Ovary (tissue), 9 donors: ENCODE measurements around the gene ECE2. TPM values are rescaled to one million over a fixed set of nuclear protein-coding genes. Genes with fewer than 3 reads are reported as not detected.

Experiments used
- DNase-seq, 5 donors: peaks; one replicate each; pipeline ENCODE4 v3.0.0-alpha.2; 2019 to 2020
- H3K27ac ChIP-seq, 2 donors: fragments of 200-600 bp; one replicate each; pipeline versions ENCODE4 v1.5.1 to v1.8.0; 2019 to 2022
- H3K27me3 ChIP-seq: fragments of 200-600 bp; one replicate; pipeline ENCODE4 v1.8.0; 2022
- H3K36me3 ChIP-seq: fragments of 200-600 bp; sonication (generic); one replicate; pipeline ENCODE4 v1.5.1; 2019
- H3K4me1 ChIP-seq: one replicate; pipeline ENCODE4 v1.8.1; 2013; ENCODE audit warnings: mild to moderate bottlenecking, moderate library complexity; ENCODE audit not compliant: insufficient read depth
- H3K4me3 ChIP-seq: fragments of 200-600 bp; sonication (generic); one replicate; pipeline ENCODE4 v1.5.1; 2017
- H3K9me3 ChIP-seq, 2 donors: fragments of 200-600 bp in 1 of 2; sonication (generic) in 1 of 2; one replicate each; pipeline versions ENCODE4 v1.5.1 to v1.8.1; 2013 to 2019; ENCODE audit warnings: mild to moderate bottlenecking in 1 of 2, moderate library complexity in 1 of 2
- CTCF ChIP-seq, 3 donors: fragments of 450-650 bp in 2 of 3; fragments of 200-600 bp in 1 of 3; IDR thresholded peaks; one replicate each; pipeline versions ENCODE4 v1.5.1 to v1.8.0; 2016 to 2022; ENCODE audit warnings: antibody characterized with exemption in 3 of 3, mild to moderate bottlenecking in 1 of 3
- EP300 ChIP-seq: sonication (generic); formaldehyde crosslinking; IDR thresholded peaks from one replicate; pipeline ENCODE4 v1.6.1; 2017; ENCODE audit warnings: antibody characterized with exemption
- POLR2A ChIP-seq: fragments of 450-650 bp; IDR thresholded peaks from one replicate; pipeline ENCODE4 v1.6.1; 2017; ENCODE audit warnings: antibody characterized with exemption, mild to moderate bottlenecking, moderate library complexity
- WGBS, 3 donors: extraction: QIAGEN DNeasy Blood & Tissue Kit in 1 of 3; methylation state at CpG; one replicate each; pipeline versions ENCODE4 v1.1.5 to v1.1.7; 2013 to 2017; 5-methylcytosine and 5-hydroxymethylcytosine counted together
- intact Hi-C, 4 donors: fragments of 100-400 bp; cut with DNase I; formaldehyde crosslinking; loops; one replicate each; pipeline versions ENCODE4 v1.11.0 to v1.15.1; 2022 to 2023
- polyA plus RNA-seq, 2 donors: library from polyadenylated mRNA; stranded (reverse); fragments of 200-250 nt in 1 of 2; fragments of 350-450 nt in 1 of 2; fragmentation: Illumina TruSeq in 1 of 2; extraction: RNeasy Lipid Tissue Mini Kit (QIAGEN cat#74804) in 1 of 2; gene quantifications; one replicate each; pipeline ENCODE4 v1.2.3, GENCODE V29; 2013 to 2014
- total RNA-seq, 7 donors: library from RNA; depleted of rRNA in 2 of 7; stranded (reverse); fragments of >200 nt in 2 of 7; fragmentation: NEBNext Ultra II Directional in 3 of 7; extraction: Animal tissue kit (Norgen Biotek cat#: 25700) in 3 of 7; gene quantifications; one replicate each; pipeline versions ENCODE4 v1.1.0 to v1.2.4, GENCODE V29; 2016 to 2023
- donor health status: DM: no; HTN: no; CAD: no; lungs with moderate emphysema.
- donor health status: DM: no; HTN: no; CAD: no.
- donor health status: Bipolar disorder and iron deficiency.
- donor health status: DM: yes; HTN: yes; CAD: no.
- donor health status: DM: no; HTN: no; CAD: no.
- donor health status: DM: yes; HTN: yes; CAD: no.

ECE2 gene
- total and polyA plus RNA-seq, 9 donors, result 0.43 TPM; not detected in 8

- WGBS, 3 donors, result 89 to 92% (median 91%) methylated on average over 4 of the region's 4 CpGs
- DNase-seq, result no peak
- no peak overlapping the region for H3K4me3 ChIP-seq
- H3K27ac ChIP-seq, result no peak overlapping the region
- no peaks in the 10 kb centered on the region for H3K36me3 ChIP-seq
- intact Hi-C loops, result no loop called here
- H3K9me3 ChIP-seq, result no peaks in the 10 kb centered on the region
- TF ChIP-seq CTCF (IDR thresholded peaks at IDR 0.05) (no peak), EP300 (no peak), POLR2A (no peak)
- no peaks in the 10 kb centered on the region for H3K4me1 ChIP-seq
- no peaks in the 10 kb centered on the region for H3K27me3 ChIP-seq
Measured at GRCh38 chr3:184282941-184283340, 7.1 kb downstream of the ECE2 start.

GRCh38 chr3:184283681-184284080 lies 7.9 kb downstream of the ECE2 start:
- Histone ChIP-seq H3K4me3 (no peak overlapping the region), H3K27me3 (no peaks in the 10 kb centered on the region), H3K9me3 (no peaks in the 10 kb centered on the region), H3K36me3 (no peaks in the 10 kb centered on the region), H3K27ac (no peak overlapping the region), H3K4me1 (no peaks in the 10 kb centered on the region)
- TF ChIP-seq EP300 (no peak), POLR2A (no peak)
- intact Hi-C loops, result no loop called here
- WGBS, 3 donors, result 88 to 91% (median 89%) methylated on average over 8 of the region's 8 CpGs
- no peak for DNase-seq

GRCh38 chr3:184284696-184285095 lies 8.9 kb downstream of the ECE2 start:
- WGBS, 3 donors, result 9 to 13% (median 10%) methylated on average over 4 of the region's 4 CpGs
- intact Hi-C loops, result no loop called here
- Histone ChIP-seq H3K4me1 (no peaks in the 10 kb centered on the region), H3K27me3 (no peaks in the 10 kb centered on the region), H3K36me3 (no peaks in the 10 kb centered on the region), H3K9me3 (no peaks in the 10 kb centered on the region), H3K4me3 (no peak overlapping the region), H3K27ac (no peak overlapping the region)
- no peak for TF ChIP-seq POLR2A
- TF ChIP-seq EP300, result no peak
- no peak for TF ChIP-seq CTCF (IDR thresholded peaks at IDR 0.05)
- DNase-seq, result peak in 1 of 5 donors; percentile 24

- H3K27ac ChIP-seq, result no peak overlapping the region
- peak in 1 of 5 donors; percentile 39 for DNase-seq
- intact Hi-C loops, result no loop called here
- H3K36me3 ChIP-seq, result no peaks in the 10 kb centered on the region
- no peaks in the 10 kb centered on the region for H3K27me3 ChIP-seq
- no peaks in the 10 kb centered on the region for H3K4me1 ChIP-seq
- WGBS, 3 donors, result 5 to 12% (median 5%) methylated on average over 10 of the region's 10 CpGs
- TF ChIP-seq EP300 (no peak), CTCF (IDR thresholded peaks at IDR 0.05) (peak in 1 of 3 donors; percentile 14)
- H3K4me3 ChIP-seq, result no peak overlapping the region
- H3K9me3 ChIP-seq, result no peaks in the 10 kb centered on the region
Measured at GRCh38 chr3:184289426-184289938, 13.7 kb downstream of the ECE2 start.

- H3K36me3 ChIP-seq, result no peaks in the 10 kb centered on the region
- no peaks in the 10 kb centered on the region for H3K27me3 ChIP-seq
- H3K27ac ChIP-seq, result no peak overlapping the region
- intact Hi-C loops, result loop anchor here in 1 of 4 donors (10.0 kb wide), 1 partner anchor 224 kb away; no protein-coding TSS in a partner anchor
- no peaks in the 10 kb centered on the region for H3K9me3 ChIP-seq
- 80 to 89% (median 80%) methylated on average over 10 of the region's 10 CpGs for WGBS, 3 donors
- H3K4me1 ChIP-seq, result no peaks in the 10 kb centered on the region
- DNase-seq, result no peak
- no peak overlapping the region for H3K4me3 ChIP-seq
- TF ChIP-seq CTCF (IDR thresholded peaks at IDR 0.05) (no peak), POLR2A (no peak), EP300 (no peak)
Measured at GRCh38 chr3:184290331-184290730, 14.5 kb downstream of the ECE2 start.
